CD4-positive, alpha-beta T cell treated with Interleukin-10 for 1 hour (primary cell): ENCODE results near the gene ASXL3.

Source experiments
- DNase-seq: peaks from one replicate; pipeline ENCODE4 v3.0.0-alpha.2; 2020

The ASXL3 gene

DNA sequence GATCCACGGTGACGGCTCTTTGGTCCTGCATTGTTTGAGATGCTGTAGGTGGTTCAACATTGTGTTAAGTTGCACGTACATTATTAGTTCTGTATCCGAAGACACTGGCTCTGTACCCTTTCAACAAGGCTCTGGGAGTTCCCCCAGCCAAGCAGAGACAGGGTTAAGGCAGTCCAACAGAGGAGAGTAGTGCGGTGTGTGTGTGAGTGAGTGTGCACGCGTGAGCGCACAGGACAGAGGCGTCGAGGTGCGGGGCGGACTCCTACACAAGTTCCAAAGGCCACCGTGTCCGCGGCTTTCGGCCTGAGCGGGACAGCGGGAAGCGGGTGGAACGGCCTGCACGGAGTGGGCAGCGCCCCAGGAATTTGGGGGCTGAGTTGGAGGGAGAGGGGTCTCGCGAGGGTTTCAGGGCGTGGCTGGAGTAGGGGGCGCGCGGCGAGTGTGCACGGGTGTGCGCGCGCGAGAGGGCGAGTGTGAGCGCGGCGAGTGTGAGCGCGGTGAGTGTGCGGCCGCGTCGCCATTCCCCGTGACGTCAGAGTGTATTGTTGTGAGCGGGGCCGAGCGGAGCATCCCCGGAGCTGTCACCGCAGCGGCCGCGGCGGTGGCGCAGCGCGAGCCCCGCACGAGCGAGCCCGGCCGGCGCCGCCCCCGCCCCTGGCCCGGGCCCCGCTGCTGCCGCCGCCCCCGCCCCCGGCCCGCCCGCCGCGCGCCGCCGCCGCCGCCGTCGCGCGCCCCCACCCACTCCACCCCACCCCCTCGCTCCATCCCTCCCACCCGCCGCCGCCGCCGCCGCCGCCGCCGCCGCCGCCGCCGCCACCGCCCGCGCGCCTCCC lies at the start of gene ASXL3:
ASXL3 (plus strand) TSS at position 535 of the 833 bp plus-strand sequence. CDS start 413 bp downstream, outside the sequence.
- no peak for DNase-seq

DNA sequence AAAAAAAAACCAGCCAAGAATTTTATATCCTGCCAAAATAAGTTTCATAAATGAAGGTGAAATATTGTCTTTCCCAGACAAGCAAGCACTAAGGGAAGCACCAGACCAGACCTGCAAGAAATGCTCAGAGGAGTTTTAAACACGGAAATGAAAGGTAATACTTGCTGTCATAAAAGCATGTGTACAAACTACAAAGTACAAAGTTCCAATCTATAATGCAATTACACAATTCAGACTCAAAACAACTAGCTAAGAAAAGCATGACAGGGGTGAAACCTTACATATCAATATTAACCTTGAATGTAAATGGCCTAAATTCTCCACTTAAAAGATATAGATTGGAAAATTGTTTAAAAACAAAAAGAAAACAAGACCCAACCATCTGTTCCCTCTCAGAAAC lies 45.0 kb upstream of the ASXL3 start:
- DNase-seq, result no peak

DNA sequence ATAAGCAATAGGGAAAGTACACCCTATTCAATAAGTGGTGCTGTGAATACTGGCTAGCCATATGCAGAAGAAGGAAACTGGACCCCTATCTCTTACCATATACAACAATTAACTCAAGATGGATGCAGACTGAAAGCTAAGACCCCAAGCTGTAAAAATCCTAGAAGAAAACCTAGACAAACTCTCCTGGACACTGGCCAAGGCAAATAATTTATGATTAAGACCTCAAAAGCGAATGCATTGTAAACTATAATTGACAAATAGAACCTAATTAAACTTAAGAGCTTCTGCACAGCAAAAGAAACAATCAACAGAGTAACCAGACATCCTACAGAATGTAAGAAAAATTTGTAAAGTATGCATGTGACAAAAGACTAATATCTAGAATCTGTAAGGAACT lies 41.1 kb upstream of the ASXL3 start:
- no peak for DNase-seq

DNA sequence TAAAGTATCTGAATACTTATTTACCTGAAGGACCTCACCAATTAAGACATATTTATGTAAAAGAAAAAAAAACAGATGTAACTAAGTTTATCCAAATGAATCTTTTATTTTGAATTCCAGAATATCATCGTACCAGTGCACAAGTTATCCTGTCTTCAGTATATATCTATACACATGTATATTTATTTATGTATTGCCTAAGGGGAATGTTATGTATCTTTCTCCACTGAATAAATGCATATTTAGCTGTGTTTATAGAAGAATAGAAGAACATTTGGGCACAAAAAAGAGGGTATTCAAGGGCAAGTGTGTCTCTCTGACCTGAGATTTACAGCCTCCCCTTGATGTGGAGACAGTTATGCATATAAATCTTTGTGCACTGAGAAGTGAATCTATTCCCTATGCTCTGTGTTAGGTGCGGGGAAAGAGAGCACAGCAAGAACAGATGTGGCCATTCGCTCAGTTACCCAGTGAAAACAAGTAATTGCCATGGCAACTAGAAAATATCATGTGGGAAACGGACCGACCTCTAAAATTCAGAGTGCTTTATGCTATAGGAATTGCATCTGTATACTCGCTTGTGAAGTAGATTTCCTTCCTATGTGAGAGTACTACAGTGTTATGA lies 39.5 kb upstream of the ASXL3 start:
- no peak for DNase-seq

DNA sequence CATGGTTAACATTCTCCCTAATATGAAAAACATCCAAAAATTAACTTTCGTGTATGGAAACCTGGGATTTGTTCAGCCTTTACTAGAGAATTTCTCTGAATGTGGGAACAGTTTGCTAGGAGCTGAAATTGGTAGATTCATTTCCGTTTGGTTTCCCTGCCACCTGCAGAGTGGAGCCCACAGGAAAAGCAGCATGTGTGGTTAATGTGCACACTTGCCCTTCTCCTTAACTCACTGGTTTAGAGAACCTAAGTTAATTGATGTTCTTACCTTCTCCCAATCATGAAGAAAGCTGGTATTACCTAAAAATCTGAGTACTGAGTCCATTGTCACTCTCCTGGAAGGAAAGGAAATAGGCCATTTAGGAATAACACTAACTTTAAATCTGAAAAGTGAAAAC lies 37.6 kb upstream of the ASXL3 start:
- no peak for DNase-seq

DNA sequence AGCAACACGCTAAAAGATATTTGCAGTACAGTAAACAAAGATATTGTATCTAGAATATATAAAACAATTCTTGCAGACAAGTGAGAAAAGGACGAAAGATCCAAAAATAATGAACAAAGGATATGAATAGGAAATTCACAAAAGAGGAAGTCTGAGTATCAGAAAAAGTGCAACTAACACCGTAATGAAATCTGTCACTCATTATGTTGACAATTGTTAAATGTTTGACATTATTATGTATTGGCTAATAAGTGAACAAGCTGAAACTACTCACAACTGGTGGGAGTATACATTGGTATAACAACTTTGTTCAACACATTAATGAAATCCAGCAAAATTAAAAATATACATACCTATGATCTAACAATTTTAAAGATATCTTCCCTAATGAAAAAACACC lies 36.7 kb upstream of the ASXL3 start:
- no peak for DNase-seq

DNA sequence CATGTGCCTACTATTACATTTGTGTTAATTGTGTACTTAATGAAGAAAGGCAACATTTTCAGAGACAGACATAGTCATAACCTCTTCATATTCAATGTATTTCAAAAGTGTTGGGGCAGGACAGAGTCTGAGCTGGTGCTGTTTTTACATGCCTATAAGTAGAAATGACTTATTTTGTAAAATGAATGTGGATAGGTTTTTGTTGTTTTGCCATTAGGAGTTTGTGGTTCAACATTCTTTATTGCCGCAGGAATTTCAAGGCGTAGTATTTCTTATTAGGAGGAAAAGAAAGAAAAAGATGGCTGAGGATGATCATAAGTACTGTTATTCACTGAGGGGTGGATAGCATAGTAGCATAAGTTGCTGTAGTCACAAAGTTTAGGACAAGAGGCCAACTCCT lies 21.2 kb upstream of the ASXL3 start:
- DNase-seq, result no peak

DNA sequence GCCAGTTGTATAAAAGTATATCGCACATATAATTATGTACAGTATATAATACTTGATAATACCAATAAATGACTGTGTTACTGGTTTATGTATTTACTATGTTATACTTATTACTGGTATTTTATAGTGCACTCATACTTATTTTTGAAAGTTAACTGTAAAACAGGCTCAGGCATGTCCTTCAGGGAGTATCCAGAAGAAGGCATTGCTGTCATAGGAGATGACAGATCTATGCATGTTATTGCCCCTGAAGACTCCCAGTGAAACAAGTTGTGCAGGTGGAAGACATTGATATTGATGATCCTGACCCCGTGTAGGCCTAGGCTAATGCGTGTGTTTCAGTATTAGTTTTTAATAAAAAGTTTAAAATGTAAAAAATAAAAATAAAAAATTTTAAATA lies 20.3 kb upstream of the ASXL3 start:
- DNase-seq, result no peak

DNA sequence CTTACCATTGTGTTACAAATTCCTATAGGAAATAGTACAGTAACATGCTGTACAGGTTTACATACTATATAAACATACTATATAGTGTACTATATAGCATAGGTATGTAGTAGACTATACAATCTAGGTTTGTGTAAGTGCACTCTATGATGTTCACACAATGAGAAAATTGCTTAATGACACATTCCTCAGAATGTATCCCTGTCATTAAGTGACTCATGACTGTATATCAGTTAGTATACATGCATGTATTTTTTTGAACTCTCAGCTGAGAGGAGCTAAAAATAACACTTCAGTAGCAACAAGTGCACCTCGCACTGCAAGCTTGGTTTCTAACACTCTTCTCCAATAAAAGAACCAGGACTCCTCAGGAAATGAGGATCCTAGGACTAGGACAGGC lies 19.5 kb upstream of the ASXL3 start:
- no peak for DNase-seq

DNA sequence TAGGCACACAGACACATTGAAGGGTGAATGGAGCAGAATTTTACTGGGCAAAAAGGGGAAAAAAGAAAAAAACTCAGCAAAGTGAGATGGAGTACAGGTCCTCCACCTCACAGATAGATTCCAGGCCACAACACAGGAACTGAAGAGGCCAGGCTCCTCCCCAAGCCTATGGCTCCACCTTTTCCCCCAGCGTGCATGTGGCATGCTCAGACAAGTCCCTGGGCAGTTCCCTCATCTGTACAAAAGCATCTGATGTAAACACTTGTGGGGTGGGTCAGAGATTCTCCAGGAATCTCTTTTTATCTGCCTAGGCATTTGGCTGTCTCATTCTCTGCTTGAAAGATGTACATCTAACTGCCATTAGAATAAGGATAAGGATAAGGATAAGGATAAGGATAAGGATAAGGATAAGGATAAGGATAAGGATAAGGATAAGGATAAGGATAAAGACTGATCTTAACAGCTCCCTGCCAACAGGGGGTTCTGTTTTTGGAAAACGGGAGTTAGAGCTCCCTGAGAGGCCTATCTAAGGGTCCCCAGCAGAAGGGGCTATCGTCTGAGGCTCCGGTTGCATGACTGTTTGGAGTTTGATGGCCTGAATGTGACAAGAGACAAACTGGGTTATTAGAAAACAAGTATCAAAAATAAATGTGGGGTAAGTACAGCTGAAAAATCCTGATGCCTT lies 17.2 kb upstream of the ASXL3 start:
- DNase-seq, result no peak

DNA sequence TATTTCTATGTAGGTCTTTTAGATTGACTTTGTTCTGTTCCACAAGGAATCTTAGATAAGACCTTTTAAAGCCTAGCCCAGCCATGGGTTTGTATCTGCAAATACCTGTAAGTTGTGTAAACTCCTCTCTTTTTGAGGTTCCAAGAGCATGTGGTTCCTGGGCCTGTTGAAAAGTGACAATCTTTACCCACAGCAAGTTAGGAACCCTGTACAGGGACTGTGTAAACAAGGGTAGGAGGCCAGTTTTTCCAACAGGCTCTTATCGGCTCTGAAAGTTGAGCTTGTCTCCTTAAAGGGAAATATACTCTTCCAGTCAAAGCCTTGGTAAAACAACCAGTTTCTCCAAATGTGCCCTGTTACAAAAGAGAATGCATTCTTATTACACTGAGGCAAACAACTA lies 15.3 kb upstream of the ASXL3 start:
- DNase-seq, result no peak

DNA sequence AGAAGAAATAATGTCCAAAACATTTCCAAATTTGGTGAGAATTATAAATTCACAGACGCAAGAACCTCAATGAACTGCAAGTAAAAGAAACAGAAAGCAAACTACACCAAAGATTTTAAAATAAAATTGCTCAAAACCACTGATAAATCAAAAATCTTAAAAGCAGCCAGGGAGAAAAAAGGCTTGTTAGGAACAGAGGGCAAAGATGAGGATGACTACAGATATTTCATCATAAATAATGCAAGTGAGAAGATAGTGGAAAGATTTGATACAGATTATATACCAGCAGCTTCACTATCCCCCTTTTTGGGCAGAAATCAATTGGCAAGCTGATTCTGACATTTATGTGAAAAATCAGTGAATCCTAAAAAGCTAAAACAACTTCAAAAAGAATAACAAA lies 10.3 kb upstream of the ASXL3 start:
- DNase-seq, result no peak

DNA sequence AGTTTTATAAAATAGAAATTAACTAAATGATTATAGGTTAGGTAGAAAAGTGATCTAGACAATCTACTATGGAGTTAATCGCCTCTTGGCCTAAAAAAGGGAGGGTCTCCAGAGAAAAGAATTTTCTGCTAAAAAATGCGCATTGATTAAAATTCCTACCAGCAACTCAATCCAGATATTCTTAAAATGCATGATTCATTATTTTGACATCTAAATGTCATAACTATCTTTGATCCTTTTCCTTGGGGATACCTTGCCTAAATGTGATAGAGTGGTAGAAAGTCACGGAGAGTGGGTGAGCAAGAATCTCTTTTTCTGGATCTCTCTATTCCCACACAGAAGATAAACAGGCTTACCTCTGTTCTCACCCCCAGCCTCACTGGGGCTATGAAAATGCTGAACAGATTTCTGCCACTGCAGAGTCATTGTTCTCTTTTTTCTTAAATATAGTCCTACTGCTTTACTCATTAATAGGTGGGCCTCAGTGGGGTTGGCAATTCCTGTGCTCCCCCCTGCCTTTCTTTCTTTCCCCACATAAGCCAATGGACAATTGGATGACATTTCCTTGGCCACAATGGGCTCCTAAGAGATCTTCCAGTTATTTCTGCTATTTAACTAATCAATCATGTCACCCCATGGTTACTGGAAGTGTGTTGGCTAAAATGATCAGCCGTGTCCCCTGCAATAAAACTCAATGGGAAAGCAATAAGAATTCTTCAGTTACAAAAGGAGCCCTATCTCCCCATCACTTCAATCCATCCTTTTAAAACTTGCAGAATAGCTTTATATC lies 5.8 kb upstream of the ASXL3 start:
- no peak for DNase-seq

DNA sequence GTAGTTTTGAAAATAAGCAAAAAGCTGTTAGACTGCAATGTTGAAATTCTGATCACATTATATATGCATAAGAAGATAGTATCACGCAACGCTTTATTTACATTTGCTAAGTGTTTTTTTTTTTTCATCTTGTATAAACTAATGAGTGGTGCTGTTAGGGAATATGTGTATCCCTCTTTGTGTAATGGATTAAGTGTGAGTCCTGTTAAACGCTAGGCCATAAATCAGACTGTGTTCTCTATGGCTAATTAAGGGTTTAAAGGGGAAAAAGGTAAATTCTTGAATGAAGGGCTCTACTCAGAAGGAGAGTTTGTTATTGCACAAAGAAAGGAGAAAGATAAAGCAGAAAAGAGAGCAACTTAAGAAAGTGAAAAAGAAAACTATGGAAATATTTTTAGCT lies 4.8 kb upstream of the ASXL3 start:
- no peak for DNase-seq

DNA sequence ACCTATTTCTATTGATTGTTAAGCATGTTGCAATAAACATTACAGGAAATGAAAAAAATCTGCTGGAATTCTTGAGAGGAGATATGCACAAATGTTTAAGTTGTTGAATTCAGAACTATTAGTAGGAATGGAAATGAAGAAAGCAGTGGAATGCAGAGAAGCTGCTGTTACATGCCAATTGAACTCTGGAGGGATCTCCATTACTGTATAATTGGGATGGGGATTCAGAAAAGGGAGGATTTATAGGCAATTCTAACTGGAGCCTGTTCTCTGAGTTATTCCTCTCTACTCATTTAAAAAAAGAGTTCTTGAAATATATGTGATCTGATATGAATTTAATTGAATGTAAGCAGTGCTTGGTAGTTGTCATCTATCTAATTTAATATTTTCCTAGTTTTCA lies 2.6 kb upstream of the ASXL3 start:
- DNase-seq, result no peak

DNA sequence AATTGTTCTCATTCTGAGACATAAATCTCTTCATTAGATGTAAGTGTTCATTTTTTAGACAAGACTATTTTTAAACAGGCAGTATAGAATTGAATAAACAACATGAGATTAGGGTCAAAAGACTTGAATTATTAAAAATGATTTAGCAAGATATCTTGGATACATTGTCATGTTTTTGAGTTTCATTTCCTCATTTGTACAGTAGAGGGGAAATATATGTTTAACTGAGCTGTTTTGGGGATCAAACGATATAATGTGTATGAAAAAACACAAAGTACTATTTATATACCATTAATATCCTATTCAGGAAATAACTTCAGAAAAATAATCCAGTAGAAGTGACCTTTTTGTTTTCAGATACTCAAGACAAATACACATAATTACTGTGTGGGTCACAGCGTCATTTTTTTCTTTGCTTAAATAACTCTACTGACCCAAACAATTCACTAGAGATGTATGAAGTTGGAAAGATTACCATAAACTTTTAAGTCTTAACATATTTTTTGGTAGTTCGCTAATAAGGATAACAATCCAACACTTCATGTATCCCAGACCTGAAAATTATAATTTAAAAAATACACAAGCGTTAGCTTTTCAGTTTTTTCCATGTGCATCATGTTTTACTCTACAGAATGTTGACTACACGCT lies 896 bp upstream of the ASXL3 start:
- DNase-seq, result no peak

DNA sequence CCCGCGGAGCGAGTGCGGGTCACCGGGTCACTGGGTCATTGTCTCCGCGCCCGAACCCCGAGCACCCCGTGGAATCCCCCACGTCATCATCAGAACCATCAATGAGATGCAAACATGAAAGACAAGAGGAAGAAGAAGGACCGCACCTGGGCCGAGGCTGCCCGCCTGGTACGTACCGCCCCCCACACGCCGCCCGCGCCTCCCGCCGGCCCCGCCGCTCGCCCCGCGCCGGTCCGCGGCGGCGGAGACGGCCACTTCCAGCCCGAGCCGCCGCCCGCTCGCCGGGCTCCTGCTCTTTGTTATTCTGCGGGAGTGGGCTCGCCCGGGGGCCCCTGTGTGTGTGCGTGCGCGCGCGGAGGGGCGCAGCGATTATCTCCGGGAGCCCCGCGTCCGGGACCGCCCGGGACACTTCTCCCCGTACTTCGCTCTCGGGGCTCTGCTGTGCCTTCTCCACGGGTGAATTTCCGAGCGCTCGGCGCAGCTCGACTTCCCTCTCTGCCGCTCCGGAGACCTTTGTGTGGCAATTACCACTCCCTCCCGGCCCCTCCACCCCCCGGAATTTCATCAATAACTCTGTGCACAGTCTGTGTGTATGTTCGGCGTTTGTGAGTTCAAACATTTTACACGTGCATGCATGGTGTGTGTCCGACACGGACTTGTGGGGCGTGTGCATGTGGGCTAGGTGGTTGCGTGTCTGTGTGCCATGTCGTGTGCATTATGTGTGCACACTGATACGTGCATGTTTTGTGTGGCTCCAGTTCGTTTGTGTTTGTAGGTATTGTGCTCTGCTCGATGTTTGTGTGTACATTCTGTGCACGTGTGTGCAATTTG lies 714 bp downstream of the ASXL3 start:
- no peak for DNase-seq

DNA sequence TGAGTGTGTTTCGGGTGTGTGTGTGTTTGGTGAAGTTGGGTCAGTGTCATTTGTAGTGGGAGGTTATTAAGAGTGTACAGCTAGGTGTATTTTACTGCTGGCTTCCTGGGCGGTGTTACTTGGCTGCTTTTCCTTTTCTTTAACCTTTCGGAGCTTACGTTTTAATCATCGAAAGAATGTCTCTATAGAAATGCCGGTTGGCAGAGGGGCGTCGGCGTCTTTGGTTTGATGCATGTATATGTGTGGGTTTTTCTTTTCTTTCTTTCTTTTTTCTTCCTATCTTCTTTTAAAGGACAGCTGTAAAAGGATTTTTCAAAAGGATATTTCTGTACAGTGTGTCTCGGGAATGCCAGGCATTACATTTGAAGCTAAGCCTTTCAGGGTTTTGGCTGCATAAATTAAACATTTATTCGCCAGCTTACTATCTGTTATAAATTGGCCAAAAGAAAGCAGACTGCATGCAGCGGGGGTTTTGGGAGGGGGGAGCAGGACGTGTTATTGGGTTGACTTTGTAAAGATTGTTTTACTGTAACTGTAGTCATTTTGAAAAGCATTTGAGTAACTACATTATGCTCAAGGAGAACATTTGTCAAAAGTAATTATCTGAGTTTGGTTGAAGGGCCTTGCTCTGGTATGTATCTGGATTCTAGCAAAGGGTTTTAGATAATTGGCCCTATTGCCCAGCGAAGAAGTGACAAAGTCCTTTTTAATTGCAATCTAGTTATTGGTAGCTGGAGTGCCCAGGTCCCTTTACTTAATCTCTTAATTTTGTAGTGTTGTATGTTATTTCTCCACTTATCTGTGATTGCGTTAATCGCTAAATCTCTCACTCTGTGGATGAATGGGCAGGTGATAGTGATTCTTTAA lies 1.6 kb downstream of the ASXL3 start:
- DNase-seq, result no peak

DNA sequence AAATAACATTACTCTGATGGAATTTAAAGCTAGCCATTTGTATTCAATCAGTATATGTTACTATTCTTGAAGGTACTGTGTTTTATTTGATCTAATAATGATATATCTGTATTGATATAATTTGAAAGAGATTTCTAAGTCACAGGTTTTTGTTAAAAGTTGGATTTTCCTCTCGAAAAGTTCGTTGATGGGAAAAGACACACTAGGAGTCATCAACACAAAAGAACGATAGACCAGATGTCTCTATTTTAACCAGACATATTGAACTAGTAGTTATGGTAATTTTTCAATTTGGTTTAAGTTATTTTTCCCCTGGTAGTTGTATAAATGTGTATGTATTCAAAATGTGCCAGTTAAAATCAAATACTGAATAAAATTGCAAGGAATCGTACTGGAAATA lies 2.5 kb downstream of the ASXL3 start:
- DNase-seq, result no peak

DNA sequence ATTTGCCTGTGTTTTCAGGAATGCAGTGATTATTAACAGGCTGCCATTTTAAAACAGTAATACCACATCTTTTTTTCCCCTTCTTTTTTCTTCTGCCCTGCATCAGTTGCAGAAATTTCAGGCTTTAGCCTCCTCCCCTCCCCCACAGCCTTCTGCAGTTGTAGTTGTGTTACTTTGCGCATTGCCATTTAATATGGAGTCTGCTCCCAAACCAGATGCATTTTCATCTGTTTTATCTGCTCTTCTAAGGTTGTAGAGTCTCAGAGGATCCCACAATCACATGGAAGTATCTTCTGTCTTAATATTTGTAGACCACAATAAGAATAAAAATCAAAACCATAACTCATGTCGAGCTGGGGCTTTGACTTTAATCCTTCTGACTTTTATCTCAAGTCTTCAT lies 3.8 kb downstream of the ASXL3 start:
- no peak for DNase-seq

DNA sequence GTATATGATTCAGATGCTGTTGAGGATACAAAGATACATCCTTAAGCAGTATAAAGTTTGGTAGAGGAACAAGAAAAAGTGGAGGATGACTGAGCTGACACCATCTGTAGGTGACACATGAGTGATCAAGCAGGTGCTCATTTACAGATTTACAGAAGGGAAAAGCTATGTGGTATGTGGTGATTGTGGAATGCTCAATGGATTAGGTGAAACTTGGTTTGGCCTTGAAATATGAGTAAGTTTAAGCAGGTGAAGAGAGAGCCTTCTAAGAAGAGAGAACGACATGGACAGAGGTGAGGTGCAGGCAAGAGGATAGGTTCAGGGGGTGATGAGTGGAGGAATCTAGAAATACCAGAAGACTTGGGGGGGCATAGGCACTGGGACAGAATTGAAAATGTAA lies 5.9 kb downstream of the ASXL3 start:
- no peak for DNase-seq
